NCI-H446 (cell line): Measurements from ENCODE around the gene TNS3.

Experiments
- DNase-seq, 2 experiments: peaks; one replicate each; lab custom pipeline; 2025; lab: John Stamatoyannopoulos, UW

Gene TNS3

DNA sequence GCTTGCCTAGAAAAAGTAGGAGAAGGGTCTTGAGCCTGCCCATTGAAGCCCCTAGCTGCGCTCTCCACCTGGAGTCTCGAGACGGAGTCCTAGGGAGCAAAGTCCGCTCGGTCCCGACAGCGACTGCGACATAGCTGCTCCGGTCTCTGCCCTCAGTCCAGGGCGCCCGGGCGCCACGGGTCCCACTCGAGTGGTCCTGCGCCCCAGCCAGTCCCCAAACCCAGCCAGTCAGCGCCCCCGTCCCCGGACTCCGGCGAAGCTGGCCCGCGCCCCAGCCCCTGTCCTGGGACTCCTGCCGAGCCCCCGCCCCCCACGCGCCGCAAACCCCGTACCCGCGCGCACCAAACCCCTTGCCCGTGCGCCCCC, 490 bp downstream of the TNS3 start:
- DNase-seq = no peak

DNA sequence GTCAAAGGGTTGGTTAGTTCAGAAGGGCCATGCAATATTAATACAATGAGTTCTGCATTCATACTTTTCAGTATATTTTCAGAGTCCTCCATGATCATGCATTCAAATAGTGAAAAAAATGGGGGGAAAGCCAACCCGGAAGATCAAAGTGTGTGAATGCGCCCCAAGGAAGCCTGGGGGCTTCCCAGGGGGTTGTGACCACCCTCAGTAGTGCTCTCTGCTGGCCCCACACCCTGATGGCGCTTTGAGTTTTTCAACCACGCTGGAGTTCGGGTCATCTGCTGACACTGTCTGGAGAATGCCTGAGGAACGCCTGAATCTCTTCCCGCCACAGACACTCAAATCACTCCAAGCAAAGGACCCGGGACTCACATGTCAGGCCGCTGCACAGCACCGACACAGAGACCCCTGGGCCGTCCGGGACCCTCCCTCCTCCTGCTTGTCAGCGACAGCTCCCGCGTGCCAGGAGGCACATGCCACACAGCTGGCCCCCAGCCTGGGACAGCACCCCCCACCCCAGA, 1.0 kb downstream of the TNS3 start:
- no peak for DNase-seq

DNA sequence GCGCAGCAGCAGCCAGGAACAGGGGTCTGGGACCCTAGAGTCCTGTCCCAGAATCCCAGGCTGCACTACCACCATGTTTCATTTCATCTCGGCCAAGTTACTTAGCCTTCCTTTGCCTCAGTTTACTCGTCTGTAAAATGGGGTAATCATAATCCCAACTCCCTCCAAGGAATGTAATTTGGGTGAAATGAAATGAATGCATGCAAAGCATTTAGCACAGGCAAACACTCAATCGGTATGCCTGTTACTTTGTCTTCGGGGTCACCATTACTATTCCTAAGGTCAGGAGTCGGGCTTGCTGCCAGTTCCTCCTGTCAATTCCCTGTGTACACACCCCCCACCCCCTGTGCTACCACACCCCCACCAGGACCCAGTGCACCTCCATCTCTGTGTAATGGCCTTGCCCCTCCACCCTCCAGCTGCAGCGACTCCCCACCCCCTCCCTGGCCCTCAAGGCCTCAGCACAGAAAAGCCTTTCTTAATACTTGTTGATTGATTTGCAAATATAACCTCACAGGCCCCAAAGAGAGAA, 1.7 kb downstream of the TNS3 start:
- DNase-seq = no peak

DNA sequence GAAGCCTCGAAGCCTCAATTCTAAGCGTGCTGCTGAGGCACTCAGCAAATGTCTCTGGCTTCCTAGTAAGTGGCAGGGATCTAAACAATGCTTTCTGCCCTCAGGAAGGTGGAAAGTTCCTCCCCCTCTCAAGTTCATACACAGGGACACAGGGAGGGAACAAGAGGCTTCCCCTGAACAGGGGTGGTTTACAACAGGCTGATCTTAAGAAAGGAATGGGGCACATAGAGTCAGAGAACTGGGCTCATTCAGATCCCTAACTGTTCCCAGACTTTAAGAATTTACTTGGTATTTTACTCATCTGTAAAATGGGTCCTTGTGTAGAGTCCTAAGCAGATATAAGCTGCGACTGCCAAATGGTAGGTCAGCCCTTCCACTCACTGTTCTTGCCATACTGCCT, 2.5 kb downstream of the TNS3 start:
- no peak for DNase-seq

DNA sequence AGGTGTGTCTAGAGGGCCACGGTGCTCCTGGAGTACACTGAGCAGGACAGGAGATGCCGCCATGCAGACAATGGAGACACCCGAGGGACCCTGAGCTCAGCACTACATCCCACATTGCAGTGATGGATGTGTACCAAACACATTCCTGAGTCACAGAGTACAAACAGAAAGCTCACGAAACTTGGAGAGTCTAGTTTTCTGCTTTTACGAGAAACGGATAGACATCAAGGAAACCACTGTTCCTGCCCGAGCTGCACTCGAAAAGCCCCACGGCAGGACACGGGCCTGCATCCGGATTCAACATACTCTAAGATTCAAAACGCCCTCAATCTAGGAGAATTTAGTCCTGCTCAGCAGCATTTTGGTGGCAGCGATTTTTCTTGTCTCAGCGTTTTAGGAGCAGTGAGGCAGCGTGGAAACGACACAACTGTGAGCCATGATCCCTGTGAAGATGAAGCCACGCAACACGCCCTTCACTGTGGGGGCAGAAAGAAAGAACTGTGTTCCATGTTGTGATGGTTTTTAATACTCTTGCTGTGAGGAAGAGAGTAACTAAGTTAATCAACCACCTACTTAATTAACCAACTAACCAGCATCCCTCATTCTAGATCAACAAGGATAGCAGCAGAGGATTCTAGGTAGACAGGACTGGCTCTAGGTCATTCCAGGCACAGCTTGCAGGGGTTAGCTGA, 3.2 kb downstream of the TNS3 start:
- no peak for DNase-seq

DNA sequence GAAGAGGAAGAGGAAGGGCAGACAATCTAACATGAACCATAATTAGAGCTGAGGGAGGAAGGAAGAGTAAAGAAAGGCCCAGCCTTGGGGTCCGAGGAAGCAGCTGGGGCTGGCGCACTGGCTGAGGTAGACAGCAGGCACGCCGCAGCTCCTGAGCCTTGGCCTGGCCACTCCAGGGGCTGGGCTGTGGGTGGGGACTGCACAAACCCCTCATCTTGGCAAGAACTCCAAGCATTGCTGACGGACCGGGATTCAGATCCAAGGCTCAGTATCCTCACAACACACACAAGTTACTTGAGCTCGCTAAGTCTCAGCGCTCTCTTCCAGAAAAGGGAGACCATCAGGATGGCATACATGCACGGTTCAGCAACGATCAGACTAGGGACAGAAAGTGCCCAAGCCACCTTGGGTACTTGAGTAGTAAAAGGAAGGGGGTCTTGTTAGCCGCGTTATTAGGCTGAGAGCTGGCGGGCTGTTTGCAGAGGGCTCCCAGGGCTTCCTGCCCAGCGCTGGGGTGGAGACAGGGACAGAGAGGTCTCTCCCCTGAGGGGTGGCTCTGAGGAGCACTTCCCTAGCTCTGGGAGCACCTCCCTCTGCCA, 4.5 kb downstream of the TNS3 start:
- no peak for DNase-seq

DNA sequence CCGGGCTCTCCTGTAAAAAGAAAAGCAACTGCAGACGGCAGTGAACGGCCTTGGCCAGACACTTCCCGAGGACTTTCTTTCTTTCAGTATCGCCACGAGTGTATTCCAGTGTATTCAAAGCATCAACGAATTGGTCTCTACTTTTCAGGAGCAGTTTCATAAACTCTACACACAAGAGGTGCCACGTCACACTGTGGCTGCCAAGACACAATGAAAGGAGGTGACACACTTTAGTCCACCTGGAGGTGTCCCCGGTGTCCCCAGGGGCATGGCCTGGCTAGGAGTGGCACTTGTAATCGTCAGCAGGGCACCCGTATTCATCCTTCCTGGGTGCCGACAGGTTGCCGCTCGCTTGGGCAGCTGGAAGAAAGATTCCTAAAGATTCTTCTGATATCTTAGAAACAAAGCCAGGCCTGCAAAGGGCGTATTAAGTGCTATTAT, 5.0 kb downstream of the TNS3 start:
- DNase-seq = no peak

DNA sequence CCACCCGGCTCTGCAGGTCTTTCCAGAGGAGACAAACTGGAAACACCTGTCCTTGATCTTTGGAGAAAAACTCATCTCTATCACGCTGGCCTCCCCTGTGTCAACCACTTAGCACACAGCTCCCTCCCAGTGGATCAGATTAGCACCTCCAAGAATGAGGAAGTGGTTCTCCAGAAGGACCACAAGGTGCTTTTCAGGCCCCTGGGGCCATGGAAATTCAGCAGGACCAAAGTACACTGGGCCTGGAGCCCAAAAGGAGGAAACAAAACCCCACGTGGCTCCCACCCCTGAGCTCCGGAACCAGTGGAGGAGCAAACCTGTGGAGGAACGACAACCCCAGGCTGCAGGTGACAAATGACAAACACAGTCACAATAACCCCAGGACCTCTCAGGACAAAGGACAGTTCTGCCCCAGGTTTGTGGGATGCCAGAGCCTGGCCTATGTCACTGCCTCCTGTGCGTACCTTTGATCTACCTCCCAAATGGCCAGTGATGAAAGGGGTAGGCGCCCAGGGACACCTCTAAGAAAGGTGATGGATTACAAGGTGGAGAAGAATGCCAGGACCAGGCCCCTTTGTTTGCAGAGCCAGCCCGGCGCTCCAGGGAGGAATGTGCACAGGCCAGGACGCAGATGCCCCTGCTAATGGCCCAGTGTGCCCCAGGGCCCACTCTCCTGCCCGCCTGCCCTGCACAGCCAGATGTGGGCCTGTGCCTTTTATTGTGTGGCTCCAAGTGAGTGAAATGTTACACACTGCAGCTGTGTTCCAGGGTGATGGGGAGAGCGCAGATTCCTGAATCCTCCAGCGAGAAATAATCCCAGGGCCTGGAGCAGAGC, 5.7 kb downstream of the TNS3 start:
- DNase-seq = no peak

DNA sequence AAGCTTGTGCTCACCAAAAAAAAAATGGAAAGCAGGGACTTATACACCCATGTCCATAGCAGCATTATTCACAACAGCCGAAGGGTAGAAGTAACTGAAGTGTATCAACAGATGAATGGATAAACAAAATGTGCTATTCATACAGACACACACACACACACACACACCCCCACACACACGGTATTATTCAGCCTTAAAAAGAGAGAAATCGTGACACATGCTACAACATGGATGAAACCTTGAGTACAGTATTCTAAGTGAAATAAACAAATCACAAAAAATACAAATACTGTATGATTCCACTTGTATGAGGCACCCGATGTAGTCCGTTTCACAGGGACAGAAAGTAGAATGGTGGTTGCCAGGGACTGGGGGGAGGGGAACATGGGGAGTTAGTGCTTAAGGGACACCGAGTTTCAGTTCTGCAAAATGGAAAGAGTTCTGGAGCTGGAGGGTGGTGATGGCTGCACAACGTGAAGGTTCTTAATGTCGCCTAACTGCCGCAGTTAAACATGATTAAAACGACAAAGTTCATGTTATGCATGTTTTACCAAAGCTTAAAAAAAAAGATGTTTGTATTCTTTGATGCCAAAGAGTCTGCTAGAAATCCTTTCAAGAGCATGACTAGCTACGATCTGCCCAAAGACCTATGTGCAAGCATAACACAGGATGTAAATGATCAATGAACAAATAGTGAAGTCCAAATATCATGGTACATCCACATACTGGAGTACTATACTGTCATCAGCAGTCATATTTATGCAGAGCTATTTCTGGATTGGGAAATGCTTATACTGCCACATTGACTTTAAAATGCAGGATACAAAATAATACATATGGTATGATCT, 7.2 kb downstream of the TNS3 start:
- no peak for DNase-seq

DNA sequence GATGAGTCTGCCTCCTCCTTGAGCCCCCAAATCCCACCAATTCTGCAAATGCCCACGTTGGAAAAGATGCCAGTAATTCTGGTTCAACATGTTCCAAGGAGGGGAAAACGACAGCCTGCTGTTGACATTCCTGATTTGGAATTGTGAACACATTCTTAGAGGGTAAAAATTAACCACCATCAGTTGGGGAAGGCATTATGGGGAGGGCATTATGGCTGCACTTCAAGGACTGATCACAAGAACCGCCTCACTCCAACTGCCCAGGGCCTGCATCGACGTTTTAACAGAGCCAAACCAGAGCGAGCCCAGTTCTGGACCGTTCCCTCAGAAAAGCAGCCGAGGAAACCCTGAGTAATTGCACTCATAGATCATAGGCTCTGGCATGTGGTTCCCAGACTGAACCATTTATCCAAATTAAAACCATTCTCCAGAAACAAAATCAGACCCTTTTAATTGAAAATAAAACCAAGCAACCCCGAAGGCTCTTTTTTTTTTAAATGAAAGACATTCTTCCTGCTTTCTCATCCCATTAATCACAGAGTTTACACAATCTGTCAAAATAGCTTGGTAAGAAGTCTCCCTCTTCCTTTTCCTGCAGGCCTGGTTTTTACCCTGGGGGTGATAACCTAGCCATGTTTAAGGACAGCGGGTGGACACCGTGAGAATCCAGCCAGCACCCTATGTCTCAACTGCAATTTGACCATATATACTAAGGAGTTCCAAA, 8.0 kb downstream of the TNS3 start:
- no peak for DNase-seq

DNA sequence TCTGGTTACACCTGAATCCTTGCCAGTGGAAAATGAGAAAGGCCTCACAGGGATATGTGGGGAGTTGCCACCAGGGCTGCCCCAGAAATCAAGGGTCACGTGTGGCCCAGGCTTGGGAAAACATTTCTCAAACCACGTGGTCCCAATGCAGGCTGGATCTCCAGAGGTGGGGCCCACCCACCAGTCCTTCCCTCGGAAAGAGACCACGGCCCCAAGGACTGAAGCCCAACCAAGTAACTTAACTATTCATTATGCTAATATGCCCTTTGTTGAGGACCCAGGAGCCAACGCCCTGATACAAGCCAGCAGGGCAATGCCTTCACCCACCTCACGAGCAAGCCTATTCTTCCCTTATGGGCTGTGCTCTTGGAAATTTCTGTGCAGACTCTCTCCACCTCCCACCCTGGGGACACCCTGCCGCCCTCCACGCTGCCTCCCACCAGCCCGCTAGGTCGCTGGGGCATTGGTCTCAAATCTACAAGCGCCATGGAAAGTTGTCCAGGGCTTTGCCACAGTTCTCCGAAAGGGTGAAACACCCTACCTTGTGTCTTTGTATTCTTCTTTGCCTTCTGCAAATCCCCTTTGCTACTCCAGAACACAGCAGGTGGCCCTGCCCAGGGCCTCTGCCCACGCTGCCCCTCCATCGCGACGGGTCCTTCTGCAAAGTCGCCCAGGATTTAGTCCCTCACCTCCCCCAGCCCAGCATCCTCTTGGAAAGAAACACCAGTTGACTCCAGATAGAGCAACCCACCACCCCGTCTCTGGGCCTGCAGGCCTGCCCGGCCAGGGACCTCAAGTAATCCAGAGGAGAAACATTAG, 8.8 kb downstream of the TNS3 start:
- DNase-seq = no peak

DNA sequence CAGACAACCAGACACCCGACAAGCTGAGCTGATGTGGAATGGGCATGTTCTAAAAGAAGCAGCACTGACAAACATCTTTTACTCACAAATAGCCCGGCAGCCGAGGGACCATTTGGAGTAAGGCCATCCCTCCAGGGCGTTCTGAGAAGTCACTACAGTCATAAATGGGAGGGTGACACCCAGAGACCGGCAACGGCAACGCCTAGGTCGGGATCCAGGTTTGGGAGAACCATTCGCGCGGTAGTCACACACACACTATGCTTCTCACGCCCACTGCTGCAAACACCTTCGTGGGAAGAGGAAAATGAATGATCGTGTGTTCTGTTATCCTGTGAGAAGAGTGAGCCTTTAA, 9.8 kb downstream of the TNS3 start:
- no peak for DNase-seq

DNA sequence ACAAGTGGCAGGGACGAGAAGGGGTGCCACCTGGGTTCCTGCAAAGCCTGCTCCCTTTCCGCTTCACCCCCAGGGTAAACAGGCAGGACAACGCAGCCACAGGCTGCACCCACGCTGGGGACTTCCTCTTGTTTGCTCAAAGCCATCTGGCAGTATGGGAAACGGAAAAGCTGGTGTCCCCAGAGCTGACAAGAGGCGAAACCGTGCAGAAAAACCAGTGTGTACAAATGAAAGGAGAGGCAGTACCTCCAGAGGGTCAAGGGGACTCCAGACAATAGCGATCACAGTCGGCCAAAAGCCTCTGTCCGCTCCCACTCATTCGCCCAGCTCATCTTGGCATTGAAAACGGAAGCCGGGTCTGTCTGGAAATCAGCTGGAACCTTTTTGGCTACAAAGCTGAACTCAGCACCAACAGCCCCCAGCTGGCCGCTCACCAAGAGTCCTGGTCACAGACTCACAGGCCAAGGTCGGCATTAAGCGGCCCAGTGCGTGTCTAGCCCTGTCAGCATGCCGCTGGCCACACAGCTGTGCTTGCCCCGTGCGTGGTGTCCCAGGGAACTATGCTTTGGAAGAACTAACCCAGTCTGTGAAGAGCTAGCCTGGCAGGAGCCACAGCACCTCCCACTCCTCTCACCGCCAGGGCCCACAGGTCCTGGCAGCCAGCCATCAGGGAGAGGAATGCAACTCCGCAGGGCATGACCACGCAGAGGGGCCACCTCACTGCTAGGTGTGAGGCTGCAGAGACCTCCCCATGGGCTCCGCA, 10.4 kb downstream of the TNS3 start:
- no peak for DNase-seq

DNA sequence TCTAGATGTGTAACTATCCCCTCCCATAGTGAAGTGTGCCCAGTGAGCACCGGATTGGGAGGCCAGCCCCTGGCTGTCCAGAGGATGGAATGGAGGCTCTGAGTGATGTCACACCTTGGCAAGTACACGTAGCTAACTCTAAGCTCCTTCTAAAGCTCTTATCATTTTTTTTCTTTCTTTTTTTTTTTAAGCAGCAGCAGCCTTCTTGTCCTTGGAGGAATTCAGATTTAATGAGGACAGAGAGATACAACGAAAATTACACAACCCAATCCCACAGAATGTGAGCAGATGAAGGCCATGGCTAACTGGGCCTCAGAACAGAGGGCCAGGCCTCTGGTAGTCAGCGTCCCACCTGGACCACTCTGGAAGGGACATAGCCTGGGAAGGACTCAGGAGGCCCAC, 11.3 kb downstream of the TNS3 start:
- DNase-seq = no peak

DNA sequence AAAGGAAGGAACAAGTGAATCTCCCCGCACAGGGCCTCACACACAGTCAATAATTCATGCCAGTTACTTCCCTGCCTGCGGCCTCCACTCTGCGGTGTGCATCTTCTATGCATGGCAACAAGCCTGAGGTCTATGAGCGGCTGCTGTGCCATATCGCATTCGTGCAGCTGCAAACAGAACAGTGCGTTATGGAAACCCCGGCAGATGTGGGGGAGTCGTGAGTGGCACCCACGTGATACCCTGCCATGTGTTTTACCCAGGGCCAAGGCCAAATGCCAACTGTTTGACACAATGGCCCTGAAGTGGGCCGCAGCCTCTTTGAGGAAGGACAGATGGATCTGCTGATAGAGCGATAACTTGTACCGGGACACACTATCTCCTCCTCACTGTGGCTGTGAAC, 13.4 kb downstream of the TNS3 start:
- no peak for DNase-seq

DNA sequence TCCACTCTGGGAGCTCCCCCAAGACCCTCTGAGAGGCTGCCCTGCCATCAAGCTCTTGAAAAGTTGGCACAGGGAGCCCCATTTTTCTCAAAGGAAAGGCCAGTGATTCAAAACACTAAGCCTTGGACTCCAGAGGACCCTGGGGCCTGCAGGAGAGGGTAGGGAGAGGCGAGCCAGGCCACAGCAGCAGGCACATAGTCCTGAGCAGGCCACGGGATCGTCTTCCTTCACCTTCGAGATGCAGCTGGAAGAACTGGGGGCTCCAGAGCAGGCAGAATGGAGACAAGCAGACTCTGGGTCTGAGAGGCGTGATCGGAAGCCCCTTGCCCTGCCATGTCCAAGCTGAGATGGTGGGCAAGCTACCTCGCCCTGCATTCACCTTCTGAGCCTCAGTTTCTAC, 13.9 kb downstream of the TNS3 start:
- no peak for DNase-seq

DNA sequence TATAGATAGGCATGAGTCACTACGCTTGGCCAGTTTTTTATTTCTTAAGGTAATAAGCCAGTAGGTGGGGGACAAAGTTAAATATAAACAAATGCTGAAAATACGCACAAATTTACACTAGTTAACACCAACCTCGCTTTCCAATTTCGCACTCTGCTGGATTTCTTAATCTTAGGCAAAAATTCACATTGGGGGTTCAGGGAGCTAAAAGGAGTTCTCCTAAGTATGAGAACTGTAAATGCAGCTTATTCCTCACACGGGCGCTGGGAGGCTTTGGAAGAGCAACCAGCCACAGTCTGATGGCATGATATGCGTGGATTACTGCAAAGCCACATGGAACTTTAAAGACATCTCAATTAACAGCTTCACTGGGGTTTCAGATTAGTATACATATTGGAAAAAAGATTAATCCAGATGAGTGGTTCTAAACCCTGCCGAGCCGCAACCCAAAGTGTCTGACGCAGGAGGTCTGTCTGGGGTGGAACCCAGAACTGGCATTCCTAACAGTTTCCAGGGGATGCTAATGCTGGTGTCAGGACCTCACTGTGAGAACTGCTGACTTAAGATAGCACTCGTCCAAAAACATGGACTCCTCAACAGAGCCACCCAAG, 16.2 kb downstream of the TNS3 start:
- no peak for DNase-seq

DNA sequence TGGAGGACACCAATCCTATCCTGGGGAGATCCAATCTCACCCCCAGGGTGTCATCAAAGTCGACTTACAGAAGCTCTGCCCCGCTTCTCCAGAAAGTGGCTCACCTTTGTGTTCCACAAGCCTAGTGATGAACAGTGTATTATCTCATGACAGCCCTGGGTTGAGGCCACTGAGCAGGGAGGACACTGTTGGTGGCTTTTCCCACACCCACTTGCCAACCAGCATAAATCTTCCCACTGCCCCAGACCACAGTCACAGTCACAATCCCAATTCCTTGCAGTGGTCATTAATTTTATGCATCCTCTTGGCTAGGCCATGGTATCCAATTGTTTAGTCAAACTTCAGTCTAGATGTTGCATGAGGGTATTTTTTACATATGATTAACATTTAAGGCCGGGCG, 18.4 kb downstream of the TNS3 start:
- no peak for DNase-seq
